ENCODE results near the gene MAPK8IP1. TPM values are rescaled to one million over a fixed set of nuclear protein-coding genes. Genes with fewer than 3 reads are reported as not detected.

Gene MAPK8IP1
- total and polyA plus RNA-seq, 12 donors = 2.6 to 8.0 (median 6.5) TPM

- Histone ChIP-seq H3K4me1 (peaks cover 0 to 13% (median 7%) of the 10 kb centered on the region in 9 donors), H3K27me3 (no peaks in the 10 kb centered on the region), H3K4me3 (no peak overlapping the region), H3K36me3 (peaks cover 0 to 96% (median 37%) of the 10 kb centered on the region in 9 donors), H3K27ac (no peak overlapping the region), H3K9me3 (no peaks in the 10 kb centered on the region)
- no peak for ATAC-seq
- DNase-seq = no peak
- intact Hi-C loops (cut with DNase I) = no loop called here
- no peak for TF ChIP-seq CTCF (IDR thresholded peaks at IDR 0.05)
- 91% methylated on average over 8 of the region's 8 CpGs for WGBS, 2 donors
Measured at GRCh38 chr11:45935349-45936064, 50.1 kb downstream of the MAPK8IP1 start.

GRCh38 chr11:45936511-45937054, 51.1 kb downstream of the MAPK8IP1 start:
- ATAC-seq (no peak), DNase-seq (no peak)
- Histone ChIP-seq H3K9me3 (no peaks in the 10 kb centered on the region), H3K4me1 (peaks cover 0 to 2% (median 0%) of the 10 kb centered on the region in 9 donors), H3K27ac (no peak overlapping the region), H3K36me3 (peaks cover 0 to 99% (median 43%) of the 10 kb centered on the region in 9 donors), H3K4me3 (no peak overlapping the region), H3K27me3 (no peaks in the 10 kb centered on the region)
- TF ChIP-seq CTCF (IDR thresholded peaks at IDR 0.05) = no peak
- intact Hi-C loops (cut with DNase I) = no loop called here
- WGBS, 2 donors = 59 to 81% methylated on average over 4 of the region's 4 CpGs

DNA sequence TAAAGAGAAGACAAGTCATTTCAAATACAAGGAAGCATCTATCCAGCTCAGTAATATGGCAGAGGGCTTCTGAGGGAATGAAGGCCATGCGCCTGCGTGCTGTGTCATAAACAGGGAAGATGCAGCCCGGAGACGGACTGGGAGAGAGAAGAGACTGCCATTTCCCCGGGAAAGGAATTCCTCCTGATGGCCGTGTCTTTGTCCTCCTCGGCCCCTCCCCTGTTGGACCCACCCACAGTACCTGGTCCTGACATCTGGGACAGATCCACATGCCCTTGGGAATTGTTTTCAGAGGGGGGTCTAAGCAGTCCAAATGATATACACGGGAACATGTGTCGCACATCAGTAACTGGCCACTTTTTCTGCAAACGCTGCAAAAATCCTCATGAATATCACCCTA, 52.5 kb downstream of the MAPK8IP1 start:
- no peak for TF ChIP-seq CTCF (IDR thresholded peaks at IDR 0.05)
- H3K27me3 ChIP-seq = no peaks in the 10 kb centered on the region
- H3K27ac ChIP-seq = no peak overlapping the region
- H3K4me3 ChIP-seq = no peak overlapping the region
- peaks cover 0 to 99% (median 49%) of the 10 kb centered on the region in 9 donors for H3K36me3 ChIP-seq
- intact Hi-C loops (cut with DNase I) = no loop called here
- DNase-seq = no peak
- no peaks in the 10 kb centered on the region for H3K4me1 ChIP-seq
- H3K9me3 ChIP-seq = no peaks in the 10 kb centered on the region
- WGBS, 2 donors = 92 to 93% methylated on average over 10 of the region's 10 CpGs
- no peak for ATAC-seq

GRCh38 chr11:45939836-45940235, 54.4 kb downstream of the MAPK8IP1 start:
- H3K27ac ChIP-seq = no peak overlapping the region
- WGBS, 2 donors = 62 to 70% methylated on average over 2 of the region's 2 CpGs
- ATAC-seq = no peak
- DNase-seq = no peak
- peaks cover 0 to 99% (median 37%) of the 10 kb centered on the region in 9 donors for H3K36me3 ChIP-seq
- intact Hi-C loops (cut with DNase I) = no loop called here
- H3K27me3 ChIP-seq = no peaks in the 10 kb centered on the region
- TF ChIP-seq CTCF (IDR thresholded peaks at IDR 0.05) = no peak
- no peaks in the 10 kb centered on the region for H3K4me1 ChIP-seq
- H3K4me3 ChIP-seq = no peak overlapping the region
- H3K9me3 ChIP-seq = no peaks in the 10 kb centered on the region

Measured in heart right ventricle (tissue), 16 donors.